ENCODE data around the gene SBSN. TPM values are rescaled to one million over a fixed set of nuclear protein-coding genes. Genes with fewer than 3 reads are reported as not detected.

The SBSN gene
- total RNA-seq, 2 experiments from 2014 or later = not detected

DNA sequence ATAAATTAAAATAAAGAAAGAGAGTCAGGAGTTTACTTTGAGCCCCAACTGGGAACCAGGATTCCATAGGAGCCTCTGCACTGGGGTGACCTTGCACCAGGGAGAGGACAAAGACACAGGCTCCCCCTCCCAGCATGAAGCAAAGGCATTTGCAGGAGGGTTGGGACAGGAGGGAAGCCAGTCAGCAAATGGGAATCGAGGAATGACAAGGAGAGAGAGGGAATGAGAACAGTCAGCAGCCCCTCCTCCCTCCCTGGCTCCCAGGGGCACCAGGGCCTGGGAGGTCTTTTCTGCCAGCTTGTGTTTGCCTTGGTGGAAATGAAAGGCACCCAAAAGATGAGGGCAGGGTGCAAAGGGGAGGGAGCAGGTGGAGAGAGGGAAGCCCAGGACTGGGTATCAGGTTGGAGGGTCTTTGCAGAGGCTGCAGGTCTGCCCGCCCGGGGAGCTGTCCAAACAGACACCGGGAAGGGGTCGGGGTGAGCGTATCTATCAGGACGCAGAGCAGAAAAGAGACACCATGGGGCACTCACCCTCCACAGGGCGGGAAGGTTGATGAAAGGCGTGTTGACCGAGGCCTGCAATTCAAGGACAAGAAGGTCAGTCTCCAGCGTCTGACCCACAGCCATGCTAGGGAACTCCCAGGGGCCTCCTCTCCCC, 3.8 kb downstream of the SBSN start:
- ChIA-PET POLR2A (no interaction called here), CTCF (ENCODE audit: unreplicated experiment) (no interaction called here)
- Histone ChIP-seq H4K20me1 (ENCODE audit: insufficient read depth, low read length) (no peaks in the 10 kb centered on the region), H3K9me2 (ENCODE audit: insufficient read depth, low read length) (no peaks in the 10 kb centered on the region), H3K4me2 (ENCODE audit: low read length) (no peak overlapping the region), H2AFZ (ENCODE audit: low read length) (no peak overlapping the region), H3K27ac (ENCODE audit: low read depth, low read length, poor library complexity, severe bottlenecking) (no peak overlapping the region), H3K36me3 (ENCODE audit: insufficient read depth, low read length) (no peaks in the 10 kb centered on the region), H3K79me2 (ENCODE audit: insufficient read depth, low read depth, low read length) (no peaks in the 10 kb centered on the region), H3K9me3 (ENCODE audit: low read length) (no peaks in the 10 kb centered on the region), H3K4me3 (ENCODE audit: low read depth, low read length, poor library complexity, severe bottlenecking) (no peak overlapping the region), H3K4me1 (ENCODE audit: insufficient read depth, low read length, poor library complexity, severe bottlenecking) (no peaks in the 10 kb centered on the region)
- no peak for DNase-seq (ENCODE audit: low spot score)
- TF ChIP-seq, protein P1, sequence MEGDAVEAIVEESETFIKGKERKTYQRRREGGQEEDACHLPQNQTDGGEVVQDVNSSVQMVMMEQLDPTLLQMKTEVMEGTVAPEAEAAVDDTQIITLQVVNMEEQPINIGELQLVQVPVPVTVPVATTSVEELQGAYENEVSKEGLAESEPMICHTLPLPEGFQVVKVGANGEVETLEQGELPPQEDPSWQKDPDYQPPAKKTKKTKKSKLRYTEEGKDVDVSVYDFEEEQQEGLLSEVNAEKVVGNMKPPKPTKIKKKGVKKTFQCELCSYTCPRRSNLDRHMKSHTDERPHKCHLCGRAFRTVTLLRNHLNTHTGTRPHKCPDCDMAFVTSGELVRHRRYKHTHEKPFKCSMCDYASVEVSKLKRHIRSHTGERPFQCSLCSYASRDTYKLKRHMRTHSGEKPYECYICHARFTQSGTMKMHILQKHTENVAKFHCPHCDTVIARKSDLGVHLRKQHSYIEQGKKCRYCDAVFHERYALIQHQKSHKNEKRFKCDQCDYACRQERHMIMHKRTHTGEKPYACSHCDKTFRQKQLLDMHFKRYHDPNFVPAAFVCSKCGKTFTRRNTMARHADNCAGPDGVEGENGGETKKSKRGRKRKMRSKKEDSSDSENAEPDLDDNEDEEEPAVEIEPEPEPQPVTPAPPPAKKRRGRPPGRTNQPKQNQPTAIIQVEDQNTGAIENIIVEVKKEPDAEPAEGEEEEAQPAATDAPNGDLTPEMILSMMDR (conservative IDR thresholded peaks at IDR 0.05; ENCODE audit: low read length) = no peak
- no peak for TF ChIP-seq EZH2phosphoT487 (IDR thresholded peaks at IDR 0.05; ENCODE audit: borderline replicate concordance, low read depth, low read length)
- BruUV-seq (replicated peaks) = no TSS peak
- intact Hi-C loops (cut with micrococcal nuclease; ENCODE audit: unreplicated experiment) = no loop called here

DNA sequence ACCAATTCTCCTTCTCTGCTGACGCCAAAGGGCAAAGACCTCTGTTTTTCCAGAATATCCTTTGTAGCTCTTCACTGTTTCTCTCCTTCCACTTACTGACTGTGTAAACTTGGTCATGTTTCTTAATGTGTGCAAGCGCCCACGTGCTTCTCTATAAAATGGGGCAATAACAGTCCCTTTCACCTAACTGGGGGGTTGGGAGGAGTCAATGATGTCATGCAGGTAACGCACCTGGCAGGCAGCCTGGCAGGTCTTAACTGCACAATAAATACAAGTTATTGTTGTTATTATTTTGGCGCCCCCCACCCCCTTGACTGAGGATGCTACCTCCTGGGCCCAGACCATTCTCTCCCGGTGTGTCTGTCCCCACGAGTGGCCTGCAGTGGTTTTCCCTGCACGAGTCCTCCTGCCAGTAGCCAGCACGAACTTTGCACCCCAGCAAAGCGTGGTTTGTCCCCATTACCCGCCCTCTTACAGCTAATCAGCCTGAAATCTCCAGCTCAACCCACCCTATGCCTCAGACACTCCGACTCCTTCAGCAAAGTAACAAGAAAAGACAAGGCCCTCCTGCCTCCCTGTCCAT, 5.3 kb downstream of the SBSN start:
- no peaks in the 10 kb centered on the region for H4K20me1 ChIP-seq (ENCODE audit: insufficient read depth, low read length)
- H3K9me2 ChIP-seq (ENCODE audit: insufficient read depth, low read length) = no peaks in the 10 kb centered on the region
- H3K79me2 ChIP-seq (ENCODE audit: insufficient read depth, low read depth, low read length) = no peaks in the 10 kb centered on the region
- H2AFZ ChIP-seq (ENCODE audit: low read length) = no peak overlapping the region
- no peaks in the 10 kb centered on the region for H3K36me3 ChIP-seq (ENCODE audit: insufficient read depth, low read length)
- no peak overlapping the region for H3K27ac ChIP-seq (ENCODE audit: low read depth, low read length, poor library complexity, severe bottlenecking)
- H3K4me1 ChIP-seq (ENCODE audit: insufficient read depth, low read length, poor library complexity, severe bottlenecking) = no peaks in the 10 kb centered on the region
- intact Hi-C loops (cut with micrococcal nuclease; ENCODE audit: unreplicated experiment) = no loop called here
- H3K9me3 ChIP-seq (ENCODE audit: low read length) = no peaks in the 10 kb centered on the region
- DNase-seq (ENCODE audit: low spot score) = no peak
- H3K4me2 ChIP-seq (ENCODE audit: low read length) = no peak overlapping the region
- H3K4me3 ChIP-seq (ENCODE audit: low read depth, low read length, poor library complexity, severe bottlenecking) = no peak overlapping the region
- BruUV-seq (replicated peaks) = no TSS peak
- ChIA-PET POLR2A (no interaction called here), CTCF (ENCODE audit: unreplicated experiment) (no interaction called here)
- TF ChIP-seq, protein P1 (conservative IDR thresholded peaks at IDR 0.05; ENCODE audit: low read length) = no peak
- no peak for TF ChIP-seq EZH2phosphoT487 (IDR thresholded peaks at IDR 0.05; ENCODE audit: borderline replicate concordance, low read depth, low read length)

DNA sequence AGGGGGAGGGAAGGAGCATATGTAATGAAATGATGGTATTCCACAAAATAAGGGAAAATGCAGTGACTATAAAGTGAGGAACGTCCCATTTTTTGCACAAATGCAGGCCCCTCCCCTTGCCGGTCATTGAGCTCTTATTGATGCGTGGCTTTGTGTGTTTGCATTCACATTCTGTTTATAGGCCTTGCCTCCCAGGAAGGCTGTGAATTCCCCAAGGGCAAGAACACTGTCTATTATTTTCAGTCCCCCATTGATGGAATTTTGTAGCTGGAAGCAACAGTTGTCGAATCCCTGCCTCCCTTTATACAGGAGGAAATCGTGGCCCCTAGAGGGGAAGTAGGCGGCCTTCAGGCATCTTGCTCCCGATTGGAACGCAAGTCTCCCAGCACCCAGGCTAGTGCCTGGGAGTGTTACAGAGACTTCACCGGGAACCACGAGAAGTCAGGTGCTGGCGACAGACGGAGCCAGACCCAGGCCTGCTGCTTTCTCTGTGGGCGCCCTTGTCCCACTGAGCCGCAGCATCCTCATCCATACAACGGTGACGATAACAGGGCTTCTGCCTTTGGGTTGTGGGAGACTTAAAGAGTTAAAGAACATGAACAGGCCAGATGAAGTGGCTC, 6.9 kb downstream of the SBSN start:
- POLR2A ChIA-PET = no interaction called here
- Histone ChIP-seq H2AFZ (ENCODE audit: low read length) (no peak overlapping the region), H3K4me2 (ENCODE audit: low read length) (no peak overlapping the region), H4K20me1 (ENCODE audit: insufficient read depth, low read length) (no peaks in the 10 kb centered on the region), H3K4me3 (ENCODE audit: low read depth, low read length, poor library complexity, severe bottlenecking) (no peak overlapping the region), H3K4me1 (ENCODE audit: insufficient read depth, low read length, poor library complexity, severe bottlenecking) (no peaks in the 10 kb centered on the region), H3K79me2 (ENCODE audit: insufficient read depth, low read depth, low read length) (no peaks in the 10 kb centered on the region), H3K27ac (ENCODE audit: low read depth, low read length, poor library complexity, severe bottlenecking) (no peak overlapping the region), H3K36me3 (ENCODE audit: insufficient read depth, low read length) (no peaks in the 10 kb centered on the region), H3K9me2 (ENCODE audit: insufficient read depth, low read length) (no peaks in the 10 kb centered on the region), H3K9me3 (ENCODE audit: low read length) (no peaks in the 10 kb centered on the region)
- intact Hi-C loops (cut with micrococcal nuclease; ENCODE audit: unreplicated experiment) = no loop called here
- no peak for TF ChIP-seq EZH2phosphoT487 (IDR thresholded peaks at IDR 0.05; ENCODE audit: borderline replicate concordance, low read depth, low read length)
- DNase-seq (ENCODE audit: low spot score) = no peak
- BruUV-seq (replicated peaks) = no TSS peak
- CTCF ChIA-PET (ENCODE audit: unreplicated experiment) = no interaction called here
